DND-41 (cell line): Measurements from ENCODE around the gene UTF1.

Experiments
- CTCF ChIP-seq: IDR thresholded peaks from 2 replicates; pipeline ENCODE4 v1.5.1; 2012; ENCODE audit warnings: borderline replicate concordance, low read length, moderate library complexity, mild to moderate bottlenecking; ENCODE audit not compliant: poor library complexity, severe bottlenecking; ENCODE audit errors: extremely low read depth
- EZH2 ChIP-seq: IDR thresholded peaks from 3 replicates; pipeline ENCODE4 v1.6.1; 2012; ENCODE audit warnings: borderline replicate concordance, low read depth, mild to moderate bottlenecking, moderate library complexity, low read length, inconsistent platforms; ENCODE audit not compliant: severe bottlenecking

GRCh38 chr10:133260895-133261725, 31.1 kb downstream of the UTF1 start:
- TF ChIP-seq CTCF: no peak
- TF ChIP-seq EZH2: no peak
